Peyer's patch (tissue), 4 donors: Measurements from ENCODE around the gene DPP4. TPM values are rescaled to one million over a fixed set of nuclear protein-coding genes. Genes with fewer than 3 reads are reported as not detected.

ENCODE experiments used
- DNase-seq, 3 donors: peaks; one replicate each; pipeline ENCODE4 v3.0.0-alpha.2; 2017 to 2019
- H3K27ac ChIP-seq, 4 donors: fragments of 200-600 bp; sonication (generic); one replicate each; pipeline ENCODE4 v1.5.1; 2016 to 2019
- H3K27me3 ChIP-seq, 2 donors: fragments of 200-600 bp; sonication (generic); one replicate each; pipeline ENCODE4 v1.5.1; 2019
- H3K36me3 ChIP-seq, 3 donors: fragments of 200-600 bp; sonication (generic); one replicate each; pipeline ENCODE4 v1.5.1; 2016 to 2019
- H3K4me1 ChIP-seq, 4 donors: fragments of 200-600 bp; sonication (generic); one replicate each; pipeline ENCODE4 v1.5.1; 2016 to 2019
- H3K4me3 ChIP-seq, 4 donors: fragments of 200-600 bp; sonication (generic); 1 replicate in 3 of 4; 2 replicates in 1 of 4; pipeline ENCODE4 v1.5.1; 2016 to 2019; ENCODE audit warnings: mild to moderate bottlenecking in 1 of 4
- H3K9me3 ChIP-seq, 4 donors: fragments of 200-600 bp; sonication (generic); one replicate each; pipeline ENCODE4 v1.5.1; 2016 to 2019; ENCODE audit warnings: mild to moderate bottlenecking in 1 of 4
- POLR2A ChIP-seq, 2 donors: fragments of 450-650 bp; IDR thresholded peaks; one replicate each; pipeline ENCODE4 v1.5.1; 2017; ENCODE audit warnings: antibody characterized with exemption in 2 of 2, mild to moderate bottlenecking in 2 of 2, moderate library complexity in 2 of 2
- total RNA-seq, 4 donors: library from RNA; depleted of rRNA; stranded (reverse); fragments of >200 nt; gene quantifications; one replicate each; pipeline ENCODE4 v1.1.0, GENCODE V29; 2016
- TF ChIP-seq, protein P1 (sequence below), 6 experiments: fragments of 450-650 bp in 4 of 6; fragments of 200-600 bp in 2 of 6; sonication (generic) in 1 of 6; IDR thresholded peaks; one replicate each; pipeline ENCODE4 v1.5.1; 2017 to 2019; ENCODE audit warnings: antibody characterized with exemption in 6 of 6, mild to moderate bottlenecking in 3 of 6, moderate library complexity in 1 of 6

DPP4 gene
- total RNA-seq, 4 donors from 2014 or later: 17.3 to 447 (median 178) TPM

DNA sequence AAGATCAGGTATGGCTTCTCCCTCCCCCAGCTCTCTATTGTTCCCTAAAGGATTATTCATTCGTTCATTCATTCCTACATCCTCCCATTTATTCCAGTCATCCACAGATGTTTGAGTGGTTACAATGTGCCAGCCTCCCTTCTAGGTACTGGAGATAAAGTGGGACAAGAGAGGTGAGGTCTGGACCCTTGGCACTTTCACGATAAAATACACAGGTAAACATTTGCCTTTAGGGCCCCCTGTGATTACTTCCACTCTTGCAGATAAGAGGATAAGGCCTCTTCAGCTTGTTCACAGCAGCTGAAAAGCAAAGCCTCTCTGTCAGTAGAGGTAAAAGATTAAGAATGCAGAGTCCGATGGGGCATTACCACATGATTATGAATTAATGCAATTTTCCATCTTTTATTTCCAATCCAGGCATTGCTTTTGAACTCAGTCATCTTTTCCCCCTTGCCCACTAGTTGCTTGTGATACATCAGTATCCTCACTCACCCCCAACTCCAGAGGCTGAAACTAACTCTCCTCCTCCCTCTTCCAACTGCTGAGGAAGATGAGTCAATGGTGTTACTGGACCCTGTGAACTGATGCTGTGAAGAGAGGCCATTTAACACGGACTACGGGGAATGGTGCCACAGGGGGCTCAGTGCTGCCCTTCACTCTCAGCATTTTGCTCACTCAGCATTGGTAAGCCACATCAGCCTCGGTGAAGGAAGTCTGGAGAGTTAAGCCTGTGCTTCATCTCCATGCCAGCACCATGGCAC is 1.1 kb upstream of the DPP4 start:
- peaks cover 0 to 30% (median 0%) of the 10 kb centered on the region in 4 donors for H3K4me1 ChIP-seq
- H3K4me3 ChIP-seq: no peak overlapping the region
- no peaks in the 10 kb centered on the region for H3K36me3 ChIP-seq
- no peak for DNase-seq
- peaks cover 0 to 13% (median 0%) of the 10 kb centered on the region in 4 donors for H3K9me3 ChIP-seq
- no peaks in the 10 kb centered on the region for H3K27me3 ChIP-seq
- TF ChIP-seq, protein P1, sequence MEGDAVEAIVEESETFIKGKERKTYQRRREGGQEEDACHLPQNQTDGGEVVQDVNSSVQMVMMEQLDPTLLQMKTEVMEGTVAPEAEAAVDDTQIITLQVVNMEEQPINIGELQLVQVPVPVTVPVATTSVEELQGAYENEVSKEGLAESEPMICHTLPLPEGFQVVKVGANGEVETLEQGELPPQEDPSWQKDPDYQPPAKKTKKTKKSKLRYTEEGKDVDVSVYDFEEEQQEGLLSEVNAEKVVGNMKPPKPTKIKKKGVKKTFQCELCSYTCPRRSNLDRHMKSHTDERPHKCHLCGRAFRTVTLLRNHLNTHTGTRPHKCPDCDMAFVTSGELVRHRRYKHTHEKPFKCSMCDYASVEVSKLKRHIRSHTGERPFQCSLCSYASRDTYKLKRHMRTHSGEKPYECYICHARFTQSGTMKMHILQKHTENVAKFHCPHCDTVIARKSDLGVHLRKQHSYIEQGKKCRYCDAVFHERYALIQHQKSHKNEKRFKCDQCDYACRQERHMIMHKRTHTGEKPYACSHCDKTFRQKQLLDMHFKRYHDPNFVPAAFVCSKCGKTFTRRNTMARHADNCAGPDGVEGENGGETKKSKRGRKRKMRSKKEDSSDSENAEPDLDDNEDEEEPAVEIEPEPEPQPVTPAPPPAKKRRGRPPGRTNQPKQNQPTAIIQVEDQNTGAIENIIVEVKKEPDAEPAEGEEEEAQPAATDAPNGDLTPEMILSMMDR (IDR thresholded peaks at IDR 0.05): no peak
- TF ChIP-seq POLR2A (IDR thresholded peaks at IDR 0.05): no peak
- H3K27ac ChIP-seq: no peak overlapping the region

DNA sequence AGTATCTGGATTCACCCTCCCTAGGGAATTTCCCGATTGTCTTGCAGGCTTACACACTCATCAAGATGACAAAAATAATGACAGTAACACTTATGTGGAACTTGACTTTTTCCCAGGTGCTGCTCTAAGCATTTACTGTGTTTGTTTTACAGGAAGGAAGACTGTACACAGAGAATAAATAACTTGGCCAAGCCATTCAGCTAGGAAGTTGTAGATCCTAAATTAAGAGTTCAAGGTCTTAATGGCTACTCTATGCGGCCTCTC is 549 bp upstream of the DPP4 start:
- Histone ChIP-seq H3K4me3 (peak overlapping the region; percentile 46 to 72 (median 52)), H3K27ac (peak overlapping the region in 2 of 4 donors; percentile 55 to 61)
- TF ChIP-seq, protein P1 (IDR thresholded peaks at IDR 0.05): no peak
- no peak for TF ChIP-seq POLR2A (IDR thresholded peaks at IDR 0.05)

DNA sequence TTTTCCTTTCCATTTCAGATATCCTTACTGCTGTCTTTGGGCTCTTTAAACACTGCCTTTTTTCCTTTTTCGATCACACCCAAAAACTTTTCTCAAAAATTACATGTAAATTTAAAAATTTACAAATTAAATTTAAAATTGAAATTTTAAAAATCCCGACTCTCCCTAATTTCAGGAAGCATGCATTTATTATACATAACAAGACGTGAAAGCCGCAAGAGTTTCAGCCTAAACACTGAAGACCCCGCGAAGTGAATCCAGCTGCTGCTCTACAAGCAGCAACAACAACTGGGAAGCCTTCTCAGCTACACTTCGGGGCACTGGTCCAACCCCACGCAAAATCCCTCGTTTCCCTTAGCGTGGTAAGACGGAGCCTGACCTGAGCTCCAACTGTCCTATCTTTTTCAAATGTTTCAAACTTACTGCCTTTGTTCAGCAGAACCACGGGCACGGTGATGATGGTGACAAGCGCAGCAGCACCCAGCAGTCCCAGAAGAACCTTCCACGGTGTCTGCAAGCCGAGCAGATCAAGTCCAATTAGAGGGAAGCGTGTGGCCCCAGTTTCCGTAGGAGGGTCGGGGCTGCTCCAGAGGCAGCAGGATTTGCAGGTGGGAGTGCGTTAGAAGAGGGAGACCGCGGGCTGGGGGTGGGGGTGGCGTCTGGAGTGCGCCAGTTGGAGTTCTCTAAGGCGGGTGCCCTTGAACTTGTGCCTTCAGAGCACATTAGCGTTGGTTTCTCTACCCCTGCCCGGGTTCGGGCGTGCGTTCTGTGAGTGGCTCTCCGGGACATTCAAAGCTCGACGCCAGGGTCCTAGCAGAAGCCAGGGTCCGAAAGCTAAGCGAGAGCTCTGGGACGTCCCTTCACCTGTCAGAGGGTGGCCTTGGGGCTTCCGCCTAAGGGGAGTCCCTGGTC is 783 bp downstream of the DPP4 start:
- Histone ChIP-seq H3K27me3 (no peaks in the 10 kb centered on the region), H3K4me1 (peaks cover 0 to 41% (median 0%) of the 10 kb centered on the region in 4 donors), H3K9me3 (no peaks in the 10 kb centered on the region), H3K4me3 (peak overlapping the region; percentile 46 to 72 (median 52)), H3K36me3 (no peaks in the 10 kb centered on the region), H3K27ac (peak overlapping the region; percentile 55 to 82 (median 64))
- peak in 2 of 3 donors; percentile 53 to 68 for DNase-seq
- TF ChIP-seq POLR2A (IDR thresholded peaks at IDR 0.05): no peak
- TF ChIP-seq, protein P1 (IDR thresholded peaks at IDR 0.05): no peak

More for the DNA sequence above, 549 bp upstream of the DPP4 start:
- DNase-seq: no peak
- Histone ChIP-seq H3K27me3 (no peaks in the 10 kb centered on the region), H3K9me3 (peaks cover 0 to 10% (median 0%) of the 10 kb centered on the region in 4 donors), H3K4me1 (peaks cover 0 to 36% (median 0%) of the 10 kb centered on the region in 4 donors), H3K36me3 (no peaks in the 10 kb centered on the region)

DNA sequence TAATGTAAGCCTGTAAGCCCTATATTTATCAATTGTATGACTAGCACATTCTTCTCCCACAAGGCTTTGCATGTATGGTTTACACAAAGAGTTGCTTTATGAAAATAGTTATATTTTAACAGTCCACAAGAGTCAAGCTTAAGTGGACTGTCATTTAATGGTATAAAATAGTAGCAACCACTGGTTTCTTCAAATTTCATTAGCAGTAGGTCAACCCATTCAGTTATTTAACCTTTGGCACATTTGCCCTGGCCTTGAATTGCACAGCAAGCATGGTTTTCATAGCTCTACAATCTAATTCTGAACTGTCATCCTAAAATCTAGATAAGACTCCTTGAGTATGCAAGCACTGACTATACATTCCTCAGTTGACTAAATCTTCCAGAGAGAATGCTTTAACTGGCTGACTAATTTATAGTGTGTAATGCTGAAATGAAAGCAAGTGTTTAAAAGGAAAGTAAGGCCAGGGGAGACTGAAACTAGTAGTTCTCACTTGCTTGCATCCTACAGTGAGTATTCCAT is 1.8 kb downstream of the DPP4 start:
- Histone ChIP-seq H3K27ac (peak overlapping the region in 2 of 4 donors; percentile 8 to 61), H3K4me3 (peak overlapping the region in 2 of 4 donors; percentile 55 to 72), H3K27me3 (no peaks in the 10 kb centered on the region), H3K4me1 (peaks cover 0 to 43% (median 0%) of the 10 kb centered on the region in 4 donors), H3K9me3 (no peaks in the 10 kb centered on the region), H3K36me3 (no peaks in the 10 kb centered on the region)
- no peak for DNase-seq
- TF ChIP-seq, protein P1 (IDR thresholded peaks at IDR 0.05): no peak
- no peak for TF ChIP-seq POLR2A (IDR thresholded peaks at IDR 0.05)

DNA sequence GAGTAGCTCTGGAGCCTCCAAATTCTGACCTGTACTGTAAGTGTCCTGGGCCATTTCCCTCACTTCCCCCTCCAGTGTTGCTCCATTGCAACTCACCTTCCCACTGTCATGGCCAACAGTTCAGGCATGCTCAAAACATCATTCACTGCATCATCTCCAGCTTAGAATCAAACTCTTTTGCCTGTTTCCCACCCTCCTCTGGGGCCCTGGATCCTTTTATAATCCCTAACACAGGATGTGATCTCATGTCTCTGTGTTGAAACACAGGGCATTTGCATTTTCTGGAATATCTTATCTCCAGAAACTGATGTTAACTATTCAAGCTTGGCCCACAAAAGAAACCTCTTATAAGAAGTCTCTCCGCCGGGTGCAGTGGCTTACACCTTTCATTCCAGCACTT is 3.0 kb downstream of the DPP4 start:
- Histone ChIP-seq H3K4me3 (peak overlapping the region in 1 of 4 donors; percentile 55), H3K4me1 (peaks cover 0 to 54% (median 0%) of the 10 kb centered on the region in 4 donors), H3K36me3 (no peaks in the 10 kb centered on the region), H3K9me3 (no peaks in the 10 kb centered on the region), H3K27me3 (no peaks in the 10 kb centered on the region), H3K27ac (no peak overlapping the region)
- no peak for DNase-seq
- no peak for TF ChIP-seq POLR2A (IDR thresholded peaks at IDR 0.05)
- TF ChIP-seq, protein P1 (IDR thresholded peaks at IDR 0.05): no peak
